MV-4-11 (cell line): ENCODE measurements around the gene CDON.
"Not testable (repeated sequence)": the region's sequence is repeated elsewhere in the genome, so short reads cannot be mapped to it uniquely, and the experiment has no call there.

Experiments
- DNase-seq: peaks from one replicate; lab custom pipeline; 2025; lab: John Stamatoyannopoulos, UW

Gene CDON

DNA sequence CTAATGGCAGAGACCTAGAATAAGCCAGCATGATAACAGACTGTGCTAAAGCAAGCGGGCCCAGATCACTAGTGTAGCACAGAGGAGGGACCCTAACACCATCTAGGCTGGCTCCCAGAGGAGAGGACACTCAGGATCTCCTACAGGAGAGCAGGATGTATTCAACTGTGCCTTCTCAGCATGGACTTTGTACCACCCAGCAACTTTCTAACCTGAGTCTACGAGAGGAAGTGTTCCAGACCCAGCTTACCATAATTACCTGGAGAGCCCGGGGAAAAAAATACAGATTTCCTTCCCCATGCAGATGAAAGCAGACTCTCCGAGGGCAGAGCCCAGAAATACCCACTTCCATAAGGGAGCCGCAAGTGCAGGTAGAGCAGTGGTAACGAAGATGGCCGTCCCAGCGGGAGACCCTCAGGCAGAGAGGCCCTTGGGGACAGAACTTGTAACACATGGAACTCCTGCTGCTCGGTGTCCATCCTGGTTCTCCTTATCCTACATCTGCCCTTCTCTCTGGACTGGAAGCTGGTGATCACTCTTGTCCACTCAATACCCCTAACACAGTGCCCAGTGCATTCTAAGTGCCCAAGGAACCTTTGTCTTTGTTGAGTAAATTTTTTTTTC, 138.2 kb downstream of the CDON start:
- no peak for DNase-seq

DNA sequence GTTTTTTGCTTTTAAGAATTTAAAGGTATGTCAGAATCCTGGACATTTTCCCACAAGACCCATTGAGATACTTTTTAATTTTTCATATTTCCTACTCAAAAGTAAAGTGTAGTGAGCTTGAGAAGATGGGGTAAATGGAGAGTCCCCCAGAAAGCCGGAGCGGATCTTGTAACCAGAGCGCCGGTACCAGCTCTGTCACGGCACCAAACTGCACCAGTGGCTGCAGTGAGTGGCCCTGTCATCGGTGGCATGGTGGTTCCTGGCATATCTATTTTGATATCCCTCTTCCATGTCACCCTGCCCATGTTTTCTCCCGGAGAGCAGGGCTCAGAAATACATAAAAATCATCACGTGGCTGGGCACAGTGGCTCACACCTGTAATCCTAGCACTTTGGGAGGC, 139.0 kb downstream of the CDON start:
- no peak for DNase-seq

DNA sequence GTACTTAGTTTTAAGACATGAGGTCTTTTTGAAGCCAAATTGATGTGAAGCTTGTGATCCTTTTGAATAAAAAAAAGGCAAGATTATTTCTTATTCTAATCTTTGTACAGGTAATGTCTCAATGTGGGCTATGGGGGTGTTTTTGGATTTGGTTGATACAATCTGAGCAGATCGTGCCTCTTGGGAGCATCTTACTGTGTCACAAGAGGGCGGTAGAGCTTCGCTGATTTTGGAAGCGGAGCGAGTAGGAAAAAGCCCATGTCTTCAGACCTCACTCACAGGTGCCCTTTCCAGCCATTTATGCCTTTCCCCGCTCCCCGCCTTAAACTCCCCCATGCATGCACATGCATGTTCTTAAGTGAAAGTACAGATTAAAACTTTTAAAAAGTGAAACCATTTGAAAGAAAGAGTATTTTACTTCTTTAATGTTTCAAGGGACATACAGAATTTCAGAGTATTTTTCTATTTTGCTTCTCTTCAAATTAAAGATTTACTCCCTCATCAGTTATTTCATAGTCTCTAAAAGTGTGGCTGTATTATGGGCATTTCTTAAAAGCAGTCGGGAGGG, 139.6 kb downstream of the CDON start:
- peak; percentile 45 for DNase-seq

DNA sequence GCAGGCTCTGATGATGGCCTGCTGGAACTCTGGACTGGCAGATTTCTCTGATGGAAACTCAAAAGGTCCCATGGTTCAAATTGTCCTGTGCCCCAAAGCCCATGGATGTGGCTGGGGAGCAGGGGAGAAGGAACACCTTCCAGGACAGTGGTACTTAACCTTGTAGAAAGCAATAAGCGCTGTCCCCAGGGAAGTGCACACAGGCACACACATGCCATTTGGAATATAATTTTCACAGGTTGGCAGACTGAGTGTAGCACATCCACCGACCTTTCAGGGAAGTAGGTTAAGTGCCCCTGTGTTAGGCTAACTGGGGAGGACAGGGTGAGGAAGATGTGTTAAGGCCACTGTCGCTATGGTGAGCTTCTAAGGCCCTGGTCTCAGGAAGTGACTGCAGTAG, 140.5 kb downstream of the CDON start:
- no peak for DNase-seq

DNA sequence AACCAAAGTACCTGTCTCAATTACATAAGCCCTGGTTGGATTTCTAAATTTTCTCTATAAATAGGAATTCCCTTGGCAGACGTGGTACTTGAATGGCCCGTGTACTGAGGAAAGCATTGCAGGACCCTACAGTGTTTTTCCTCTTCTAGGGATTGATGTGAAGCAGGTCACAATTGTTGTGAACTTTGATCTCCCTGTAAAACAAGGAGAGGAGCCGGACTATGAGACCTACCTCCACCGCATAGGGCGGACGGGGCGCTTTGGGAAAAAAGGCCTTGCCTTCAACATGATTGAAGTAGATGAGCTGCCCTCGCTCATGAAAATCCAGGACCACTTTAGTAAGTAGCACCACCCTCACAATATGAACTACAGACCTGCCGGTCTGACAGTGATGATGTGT, 141.6 kb downstream of the CDON start:
- DNase-seq = no peak

DNA sequence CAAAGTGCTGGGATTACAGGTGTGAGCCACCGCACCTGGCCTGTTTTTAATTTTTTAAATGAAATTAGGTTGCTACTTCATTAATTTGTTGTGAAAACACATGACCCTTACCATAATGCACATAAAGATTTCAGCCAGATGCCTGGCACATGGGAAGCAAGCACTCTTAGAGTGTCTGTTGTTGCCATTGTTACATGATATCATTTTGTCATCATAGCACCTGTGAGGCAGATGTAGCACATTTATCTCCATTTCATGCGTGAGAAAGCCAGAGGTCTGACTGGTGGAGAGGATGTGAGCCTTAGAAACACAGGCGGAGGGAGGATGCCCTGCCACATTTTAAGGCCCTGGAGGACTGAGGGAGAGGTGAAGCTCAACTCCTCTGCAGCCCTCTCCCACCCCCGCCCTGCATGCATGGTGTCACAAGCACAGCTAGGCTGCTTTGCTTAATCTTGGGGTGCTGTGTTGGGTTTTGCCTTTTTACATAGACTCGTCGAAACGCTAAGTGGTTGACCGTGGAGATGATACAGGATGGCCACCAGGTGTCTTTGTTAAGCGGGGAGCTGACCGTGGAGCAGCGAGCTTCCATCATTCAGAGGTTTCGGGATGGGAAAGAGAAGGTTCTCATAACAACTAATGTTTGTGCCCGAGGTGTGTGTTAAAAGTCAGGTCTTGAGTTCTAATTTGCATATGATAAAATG, 144.4 kb downstream of the CDON start:
- no peak for DNase-seq

DNA sequence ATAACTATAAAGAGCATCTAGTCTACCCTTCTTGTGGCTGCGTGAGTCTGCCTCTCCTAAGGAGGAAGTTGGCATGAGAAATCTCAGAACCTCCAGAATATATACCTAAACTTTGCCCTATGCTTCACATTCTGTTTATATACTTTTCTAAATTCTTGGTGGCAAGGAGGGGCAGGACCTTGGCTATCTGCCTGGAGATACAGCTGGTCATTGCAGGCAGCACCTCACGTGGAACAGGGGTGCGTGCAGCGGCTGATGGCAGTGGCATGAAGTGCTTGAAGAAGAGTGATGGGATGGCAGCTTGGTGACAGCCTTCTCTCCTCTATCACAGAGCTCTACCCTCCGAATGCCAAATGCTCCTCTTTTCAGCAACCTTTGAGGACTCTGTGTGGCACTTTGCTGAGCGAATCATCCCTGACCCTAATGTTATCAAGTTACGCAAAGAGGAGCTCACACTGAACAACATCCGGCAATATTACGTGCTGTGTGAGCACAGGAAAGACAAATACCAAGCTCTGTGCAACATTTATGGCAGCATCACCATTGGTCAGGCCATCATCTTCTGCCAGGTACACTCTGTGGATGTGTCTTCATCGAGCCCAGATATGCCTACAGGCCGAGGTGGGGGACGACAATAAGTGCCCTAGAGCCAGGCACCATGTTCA, 145.9 kb downstream of the CDON start:
- DNase-seq = no peak

DNA sequence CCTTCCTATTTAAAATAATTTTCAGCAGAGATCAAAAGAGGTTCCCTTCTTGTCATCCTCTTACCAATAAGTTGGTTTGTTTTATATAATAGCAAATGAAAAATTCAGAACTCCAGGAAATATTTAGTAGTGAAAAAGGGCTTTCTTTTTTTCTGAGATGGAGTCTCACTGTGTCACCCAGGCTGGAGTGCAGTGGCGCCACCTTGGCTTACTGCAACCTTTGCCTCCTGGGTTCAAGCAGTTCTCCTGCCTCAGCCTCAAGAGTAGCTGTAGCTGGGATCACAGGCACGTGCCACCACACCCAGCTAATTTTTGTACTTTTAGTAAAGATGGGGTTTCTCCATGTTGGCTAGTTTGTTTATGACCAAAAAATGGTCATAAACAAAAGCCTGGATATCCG, 148.1 kb downstream of the CDON start:
- not testable (repeated sequence) for DNase-seq

DNA sequence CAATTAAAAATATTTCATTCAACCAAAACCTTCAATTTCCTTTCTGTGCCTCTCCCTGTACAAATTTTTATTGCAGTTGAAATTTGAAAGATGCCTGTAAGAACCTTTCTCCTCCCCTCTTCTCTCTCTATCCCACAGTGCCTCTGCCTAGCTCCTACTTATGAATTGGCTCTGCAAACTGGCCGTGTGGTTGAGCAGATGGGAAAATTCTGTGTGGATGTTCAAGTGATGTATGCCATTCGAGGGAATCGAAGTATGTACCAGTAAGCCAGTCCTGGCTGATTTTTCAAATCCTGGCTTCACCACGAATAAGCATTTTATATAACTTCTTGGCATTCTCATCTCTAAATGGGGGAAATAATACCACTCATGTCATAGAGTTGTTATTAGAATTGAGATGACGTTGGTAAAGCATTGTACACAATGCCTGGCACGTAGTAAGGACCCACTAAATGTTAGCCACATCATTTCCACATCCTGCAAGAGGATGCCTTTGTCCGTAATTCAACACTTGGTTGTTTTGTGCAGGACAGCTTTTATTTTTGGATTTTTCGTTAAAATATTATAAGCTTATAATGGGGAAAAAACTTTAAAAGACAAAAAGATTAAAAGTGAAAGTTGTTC, 152.3 kb downstream of the CDON start:
- no peak for DNase-seq
